Stomach (tissue), 9 donors: ENCODE data around the gene RIMBP2. TPM values are rescaled to one million over a fixed set of nuclear protein-coding genes. Genes with fewer than 3 reads are reported as not detected.

Experiments
- DNase-seq, 2 donors: peaks; one replicate each; pipeline versions ENCODE4 v3.0.0 to v3.0.0-alpha.2; 2013 to 2019
- H3K27ac ChIP-seq, 5 donors: fragments of 200-600 bp in 4 of 5; sonication (generic) in 4 of 5; one replicate each; pipeline ENCODE4 v1.5.1; 2013 to 2019; ENCODE audit warnings: mild to moderate bottlenecking in 1 of 5, moderate library complexity in 1 of 5
- H3K27me3 ChIP-seq, 3 donors: fragments of 200-600 bp; sonication (generic); one replicate each; pipeline ENCODE4 v1.5.1; 2017 to 2019; ENCODE audit warnings: mixed run types in 1 of 3
- H3K36me3 ChIP-seq, 4 donors: fragments of 200-600 bp; sonication (generic); 1 replicate in 3 of 4; 2 replicates in 1 of 4; pipeline ENCODE4 v1.5.1; 2016 to 2019
- H3K4me1 ChIP-seq, 4 donors: fragments of 200-600 bp; sonication (generic); one replicate each; pipeline ENCODE4 v1.5.1; 2016 to 2019
- H3K4me3 ChIP-seq, 4 donors: fragments of 200-600 bp; sonication (generic) in 3 of 4; one replicate each; pipeline ENCODE4 v1.5.1; 2016 to 2019; ENCODE audit warnings: mild to moderate bottlenecking in 1 of 4
- H3K9me3 ChIP-seq, 4 donors: fragments of 200-600 bp; sonication (generic); one replicate each; pipeline ENCODE4 v1.5.1; 2016 to 2019
- CTCF ChIP-seq, 7 experiments: fragments of 450-650 bp in 4 of 7; fragments of 200-600 bp in 3 of 7; sonication (generic) in 3 of 7; IDR thresholded peaks; one replicate each; pipeline ENCODE4 v1.5.1; 2016 to 2019; ENCODE audit warnings: antibody characterized with exemption in 7 of 7, control low read depth in 2 of 7, mild to moderate bottlenecking in 1 of 7
- EP300 ChIP-seq: sonication (generic); formaldehyde crosslinking; IDR thresholded peaks from one replicate; pipeline ENCODE4 v1.6.1; 2017; ENCODE audit warnings: antibody characterized with exemption
- POLR2A ChIP-seq, 4 donors: fragments of 450-650 bp; IDR thresholded peaks; one replicate each; pipeline ENCODE4 v1.6.1; 2016; ENCODE audit warnings: antibody characterized with exemption in 4 of 4, control low read depth in 2 of 4, mild to moderate bottlenecking in 1 of 4, moderate library complexity in 1 of 4
- POLR2AphosphoS5 ChIP-seq, 3 donors: sonication (generic); formaldehyde crosslinking; IDR thresholded peaks; one replicate each; pipeline ENCODE4 v1.6.1; 2016; ENCODE audit warnings: antibody characterized with exemption in 3 of 3
- WGBS, 5 donors: extraction: QIAGEN DNeasy Blood & Tissue Kit in 3 of 5; methylation state at CpG; one replicate each; pipeline versions ENCODE4 v1.1.5 to v1.1.7; 2013 to 2018; 5-methylcytosine and 5-hydroxymethylcytosine counted together
- intact Hi-C: fragments of 100-400 bp; cut with DNase I; formaldehyde crosslinking; loops from one replicate; pipeline ENCODE4 v1.15.1; 2023; ENCODE audit warnings: low total_unique reads
- polyA plus RNA-seq, 3 donors: library from polyadenylated mRNA; stranded (reverse); fragments of 200-250 nt; gene quantifications; one replicate each; pipeline ENCODE4 v1.2.3, GENCODE V29; 2013
- total RNA-seq, 5 donors: library from RNA; depleted of rRNA; stranded (reverse); fragments of >200 nt; gene quantifications; one replicate each; pipeline versions ENCODE4 v1.1.0 to v1.2.3, GENCODE V29; 2014 to 2016
- donor health status: healthy with polysubstance abuse.
- donor health status: Bipolar disorder and iron deficiency.
- donor health status: healthy.

Gene RIMBP2
- total and polyA plus RNA-seq, 8 donors = 0.75 to 44.6 (median 5.6) TPM

GRCh38 chr12:130613131-130613530 is 103.0 kb downstream of the RIMBP2 start:
- Histone ChIP-seq H3K4me1 (no peaks in the 10 kb centered on the region), H3K4me3 (no peak overlapping the region), H3K9me3 (no peaks in the 10 kb centered on the region), H3K36me3 (no peaks in the 10 kb centered on the region), H3K27ac (no peak overlapping the region), H3K27me3 (peaks cover 0 to 5% (median 0%) of the 10 kb centered on the region in 3 donors)
- WGBS, 5 donors = 84 to 93% (median 88%) methylated on average over 8 to 14 of the region's 14 CpGs
- DNase-seq = no peak
- intact Hi-C loops = no loop called here
- TF ChIP-seq CTCF (IDR thresholded peaks at IDR 0.05) (no peak), POLR2AphosphoS5 (IDR thresholded peaks at IDR 0.05) (no peak), EP300 (no peak), POLR2A (IDR thresholded peaks at IDR 0.05) (no peak)

GRCh38 chr12:130611026-130611905 is 104.8 kb downstream of the RIMBP2 start:
- Histone ChIP-seq H3K9me3 (no peaks in the 10 kb centered on the region), H3K27me3 (peaks cover 0 to 5% (median 0%) of the 10 kb centered on the region in 3 donors), H3K4me3 (no peak overlapping the region), H3K4me1 (no peaks in the 10 kb centered on the region), H3K36me3 (no peaks in the 10 kb centered on the region), H3K27ac (no peak overlapping the region)
- intact Hi-C loops = no loop called here
- TF ChIP-seq CTCF (IDR thresholded peaks at IDR 0.05) (no peak), EP300 (no peak), POLR2AphosphoS5 (IDR thresholded peaks at IDR 0.05) (no peak)
- no peak for DNase-seq
- WGBS, 5 donors = 88 to 90% (median 89%) methylated on average over 24 to 39 of the region's 39 CpGs

GRCh38 chr12:130609966-130610365 is 106.1 kb downstream of the RIMBP2 start:
- TF ChIP-seq POLR2AphosphoS5 (IDR thresholded peaks at IDR 0.05) = no peak
- no peak for TF ChIP-seq EP300
- no peak for TF ChIP-seq POLR2A (IDR thresholded peaks at IDR 0.05)
- no peak for TF ChIP-seq CTCF (IDR thresholded peaks at IDR 0.05)
- peaks cover 0 to 5% (median 0%) of the 10 kb centered on the region in 3 donors for H3K27me3 ChIP-seq
- no peak for DNase-seq
- H3K4me3 ChIP-seq = no peak overlapping the region
- no peak overlapping the region for H3K27ac ChIP-seq
- intact Hi-C loops = no loop called here
- 71 to 78% (median 73%) methylated on average over 11 of the region's 11 CpGs for WGBS, 5 donors
- no peaks in the 10 kb centered on the region for H3K36me3 ChIP-seq
- H3K4me1 ChIP-seq = no peaks in the 10 kb centered on the region
- no peaks in the 10 kb centered on the region for H3K9me3 ChIP-seq

- no peak for TF ChIP-seq POLR2AphosphoS5 (IDR thresholded peaks at IDR 0.05)
- TF ChIP-seq POLR2A (IDR thresholded peaks at IDR 0.05) = no peak
- TF ChIP-seq EP300 = no peak
- no peak for TF ChIP-seq CTCF (IDR thresholded peaks at IDR 0.05)
- intact Hi-C loops = no loop called here
- 75 to 83% (median 80%) methylated on average over 7 of the region's 7 CpGs for WGBS, 5 donors
- Histone ChIP-seq H3K27me3 (peaks cover 0 to 5% (median 0%) of the 10 kb centered on the region in 3 donors), H3K9me3 (no peaks in the 10 kb centered on the region), H3K4me3 (no peak overlapping the region), H3K36me3 (no peaks in the 10 kb centered on the region), H3K27ac (no peak overlapping the region), H3K4me1 (no peaks in the 10 kb centered on the region)
- DNase-seq = no peak
Measured at GRCh38 chr12:130608831-130609230, 107.3 kb downstream of the RIMBP2 start.
